Measurements from ENCODE around the gene IER2.

DNA sequence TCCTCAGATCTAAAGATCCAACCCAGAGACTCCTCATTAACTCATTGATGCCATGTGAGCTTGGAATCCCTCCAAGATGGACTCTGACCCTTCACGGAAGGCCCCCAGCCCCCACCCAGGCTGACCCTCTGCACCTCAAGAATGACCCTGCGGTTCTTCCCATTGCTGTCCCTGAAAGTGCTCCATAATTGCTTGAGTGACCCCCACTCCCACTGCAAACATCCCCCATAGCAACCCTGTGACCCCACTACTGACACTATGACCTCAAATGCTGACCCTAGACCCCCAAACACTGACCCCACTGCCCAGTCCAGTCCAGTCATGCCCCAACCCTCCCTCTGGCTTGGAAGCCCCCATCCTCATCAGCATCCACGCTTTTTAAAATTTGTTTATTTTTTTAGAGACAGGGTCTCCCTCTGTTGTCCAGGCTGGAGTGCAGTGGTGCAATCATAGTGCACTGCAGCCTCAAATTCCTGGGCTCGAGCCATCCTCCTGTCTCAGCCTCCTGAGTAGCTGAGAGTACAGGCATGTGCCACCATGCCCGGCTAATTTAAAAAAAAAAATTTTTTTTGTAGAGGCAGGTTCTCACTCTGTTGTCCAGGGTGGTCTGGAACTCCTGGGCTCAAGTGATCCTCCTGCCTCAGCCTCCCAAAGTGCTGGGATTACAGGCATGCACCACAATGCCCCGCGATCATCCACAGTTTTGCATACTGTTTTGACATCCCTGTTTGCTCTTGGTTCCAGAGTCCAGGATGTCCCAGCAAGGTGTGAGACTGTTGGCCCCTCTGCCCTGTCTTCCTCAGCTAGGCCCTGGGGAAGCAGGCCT is 48.4 kb upstream of the IER2 start:
- TF ChIP-seq, protein P1, sequence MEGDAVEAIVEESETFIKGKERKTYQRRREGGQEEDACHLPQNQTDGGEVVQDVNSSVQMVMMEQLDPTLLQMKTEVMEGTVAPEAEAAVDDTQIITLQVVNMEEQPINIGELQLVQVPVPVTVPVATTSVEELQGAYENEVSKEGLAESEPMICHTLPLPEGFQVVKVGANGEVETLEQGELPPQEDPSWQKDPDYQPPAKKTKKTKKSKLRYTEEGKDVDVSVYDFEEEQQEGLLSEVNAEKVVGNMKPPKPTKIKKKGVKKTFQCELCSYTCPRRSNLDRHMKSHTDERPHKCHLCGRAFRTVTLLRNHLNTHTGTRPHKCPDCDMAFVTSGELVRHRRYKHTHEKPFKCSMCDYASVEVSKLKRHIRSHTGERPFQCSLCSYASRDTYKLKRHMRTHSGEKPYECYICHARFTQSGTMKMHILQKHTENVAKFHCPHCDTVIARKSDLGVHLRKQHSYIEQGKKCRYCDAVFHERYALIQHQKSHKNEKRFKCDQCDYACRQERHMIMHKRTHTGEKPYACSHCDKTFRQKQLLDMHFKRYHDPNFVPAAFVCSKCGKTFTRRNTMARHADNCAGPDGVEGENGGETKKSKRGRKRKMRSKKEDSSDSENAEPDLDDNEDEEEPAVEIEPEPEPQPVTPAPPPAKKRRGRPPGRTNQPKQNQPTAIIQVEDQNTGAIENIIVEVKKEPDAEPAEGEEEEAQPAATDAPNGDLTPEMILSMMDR (IDR thresholded peaks at IDR 0.05): peak; percentile 23; the same call in 1 of the 2 replicates
- TF ChIP-seq POLR2AphosphoS5 (IDR thresholded peaks at IDR 0.05; ENCODE audit: low read depth, low read length): no peak
- TF ChIP-seq, protein P2, sequence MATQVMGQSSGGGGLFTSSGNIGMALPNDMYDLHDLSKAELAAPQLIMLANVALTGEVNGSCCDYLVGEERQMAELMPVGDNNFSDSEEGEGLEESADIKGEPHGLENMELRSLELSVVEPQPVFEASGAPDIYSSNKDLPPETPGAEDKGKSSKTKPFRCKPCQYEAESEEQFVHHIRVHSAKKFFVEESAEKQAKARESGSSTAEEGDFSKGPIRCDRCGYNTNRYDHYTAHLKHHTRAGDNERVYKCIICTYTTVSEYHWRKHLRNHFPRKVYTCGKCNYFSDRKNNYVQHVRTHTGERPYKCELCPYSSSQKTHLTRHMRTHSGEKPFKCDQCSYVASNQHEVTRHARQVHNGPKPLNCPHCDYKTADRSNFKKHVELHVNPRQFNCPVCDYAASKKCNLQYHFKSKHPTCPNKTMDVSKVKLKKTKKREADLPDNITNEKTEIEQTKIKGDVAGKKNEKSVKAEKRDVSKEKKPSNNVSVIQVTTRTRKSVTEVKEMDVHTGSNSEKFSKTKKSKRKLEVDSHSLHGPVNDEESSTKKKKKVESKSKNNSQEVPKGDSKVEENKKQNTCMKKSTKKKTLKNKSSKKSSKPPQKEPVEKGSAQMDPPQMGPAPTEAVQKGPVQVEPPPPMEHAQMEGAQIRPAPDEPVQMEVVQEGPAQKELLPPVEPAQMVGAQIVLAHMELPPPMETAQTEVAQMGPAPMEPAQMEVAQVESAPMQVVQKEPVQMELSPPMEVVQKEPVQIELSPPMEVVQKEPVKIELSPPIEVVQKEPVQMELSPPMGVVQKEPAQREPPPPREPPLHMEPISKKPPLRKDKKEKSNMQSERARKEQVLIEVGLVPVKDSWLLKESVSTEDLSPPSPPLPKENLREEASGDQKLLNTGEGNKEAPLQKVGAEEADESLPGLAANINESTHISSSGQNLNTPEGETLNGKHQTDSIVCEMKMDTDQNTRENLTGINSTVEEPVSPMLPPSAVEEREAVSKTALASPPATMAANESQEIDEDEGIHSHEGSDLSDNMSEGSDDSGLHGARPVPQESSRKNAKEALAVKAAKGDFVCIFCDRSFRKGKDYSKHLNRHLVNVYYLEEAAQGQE (IDR thresholded peaks at IDR 0.05; ENCODE audit: insufficient read depth in 1 of 2, low read depth in 2 of 2, low read length in 1 of 2): no peak
